8988T (cell line): ENCODE results near the gene GPR150.

Experiments used
- DNase-seq: peaks from one replicate; pipeline ENCODE4 v3.0.0; 2011

GPR150 gene

DNA sequence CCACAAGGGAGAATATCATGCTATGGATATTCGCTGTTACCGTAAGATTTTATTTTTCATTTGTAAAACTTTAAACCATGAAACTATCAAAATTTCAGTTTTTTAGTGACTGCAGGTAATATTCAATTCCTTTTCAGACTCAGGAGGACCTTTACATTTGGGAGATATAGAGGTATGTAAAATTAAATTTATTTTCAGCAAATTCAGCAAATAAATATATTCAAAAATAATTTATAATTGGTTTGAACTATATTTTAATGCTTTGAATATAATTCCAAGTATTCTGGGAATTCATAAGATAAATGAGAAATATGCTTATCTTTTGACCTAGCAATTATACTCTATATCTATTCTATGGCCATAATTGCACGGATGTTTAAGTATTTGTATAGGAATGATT, 34.3 kb downstream of the GPR150 start:
- DNase-seq = no peak

DNA sequence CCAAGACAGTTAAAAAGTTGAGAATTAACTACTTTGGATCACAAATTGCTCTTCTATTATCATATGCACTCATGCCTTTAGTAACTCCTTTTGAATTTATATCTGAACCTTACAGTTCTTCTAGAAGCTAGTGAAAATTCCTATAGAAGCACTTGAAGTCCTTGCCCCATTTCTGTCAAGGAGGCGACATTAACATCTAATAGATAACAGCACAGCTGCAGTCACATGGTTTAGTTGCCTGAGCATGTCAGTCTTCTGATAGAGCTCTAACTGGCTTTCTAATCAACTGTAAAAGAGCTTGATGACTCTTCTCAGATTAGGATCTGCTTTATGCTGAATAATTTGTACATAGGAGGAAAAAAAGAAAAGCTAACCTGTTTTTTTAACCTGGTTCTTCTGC, 35.7 kb downstream of the GPR150 start:
- no peak for DNase-seq

DNA sequence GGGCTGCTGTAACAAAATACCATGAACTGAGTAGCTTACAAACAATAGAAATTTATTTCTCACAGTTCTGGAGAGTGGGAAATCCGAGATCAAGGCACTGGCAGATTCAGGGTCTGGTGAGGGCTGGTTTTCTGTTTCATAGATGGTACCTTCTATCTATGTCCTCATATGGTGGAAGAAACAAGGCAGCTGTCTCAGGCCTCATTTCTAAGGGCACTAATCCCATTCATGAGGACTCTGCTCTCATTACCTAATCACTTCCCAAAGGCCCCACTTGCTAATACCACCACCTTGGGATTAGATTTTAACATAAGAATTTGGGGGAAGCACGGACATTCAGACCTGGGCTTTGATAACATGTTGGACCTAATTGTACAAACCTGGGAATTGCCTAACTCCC, 40.2 kb downstream of the GPR150 start:
- DNase-seq = no peak

DNA sequence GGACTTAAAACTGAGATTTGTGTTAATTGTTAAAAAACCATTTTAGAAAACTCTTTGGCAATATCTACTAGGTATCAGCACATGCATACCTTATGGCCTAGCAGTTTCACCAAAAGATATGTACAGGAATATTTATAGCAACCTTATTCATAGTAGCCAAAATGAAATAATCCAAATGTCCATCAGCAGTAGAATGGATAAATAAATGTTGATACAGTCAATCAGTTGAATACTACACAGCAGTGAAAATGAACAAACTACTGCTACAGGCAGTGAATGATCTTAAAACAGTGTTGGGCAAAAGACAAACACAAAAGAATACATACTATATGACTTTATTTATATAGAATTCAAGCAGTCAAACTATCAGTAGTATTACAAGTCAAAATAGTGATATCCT, 43.1 kb downstream of the GPR150 start:
- no peak for DNase-seq

DNA sequence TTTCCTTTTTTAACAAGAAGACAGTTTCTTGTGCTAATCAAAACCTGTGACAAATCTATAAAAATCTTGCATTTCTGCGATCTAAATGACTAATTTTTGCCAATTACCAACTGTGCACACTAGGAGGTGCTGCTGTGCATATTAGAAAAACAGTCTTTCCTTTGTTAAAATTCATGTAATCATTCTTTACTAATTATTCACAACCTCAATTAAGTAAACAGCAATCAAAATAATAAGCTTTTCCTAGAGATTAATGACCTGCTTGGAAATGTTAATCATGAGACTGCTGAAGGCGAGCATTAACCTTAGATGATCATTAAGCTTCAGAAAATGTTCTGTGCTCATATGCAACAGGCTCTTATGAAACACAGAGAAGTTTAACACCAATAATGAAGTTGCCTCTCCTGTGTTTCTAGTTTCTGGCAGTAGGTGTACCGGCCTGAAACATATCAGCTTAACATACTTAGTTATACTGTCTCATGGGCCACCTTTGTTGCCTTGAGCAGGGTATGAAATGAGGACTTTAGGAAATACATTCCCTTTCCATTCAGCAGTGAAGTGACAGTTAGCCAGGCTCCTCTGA, 44.4 kb downstream of the GPR150 start:
- no peak for DNase-seq

DNA sequence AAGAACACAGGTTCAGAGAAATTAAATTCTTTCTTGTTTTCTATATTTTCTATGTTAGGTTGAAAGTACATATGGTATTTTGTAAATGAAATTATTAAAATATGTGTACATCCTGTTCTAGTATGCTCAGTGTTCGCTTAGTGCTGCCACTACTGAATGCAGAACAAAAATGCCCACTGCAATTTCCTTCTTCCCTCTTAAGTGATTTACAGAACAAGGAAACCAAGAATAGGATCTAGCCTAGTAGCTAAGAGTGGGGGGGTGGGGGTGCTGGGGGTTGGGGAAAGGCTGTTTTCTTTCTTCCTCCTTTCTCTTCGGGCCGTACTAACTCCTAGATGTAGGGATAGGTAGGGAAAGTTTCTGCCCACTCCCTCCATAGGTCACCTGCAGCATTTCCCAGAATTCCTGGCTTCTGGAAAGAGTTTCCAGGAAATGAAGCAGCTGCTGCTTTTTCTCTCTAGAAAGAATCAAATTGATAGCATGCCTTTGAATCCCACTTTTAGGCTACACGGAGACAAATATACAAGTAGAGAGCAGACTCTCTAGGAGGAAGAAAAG, 47.3 kb downstream of the GPR150 start:
- DNase-seq = no peak

DNA sequence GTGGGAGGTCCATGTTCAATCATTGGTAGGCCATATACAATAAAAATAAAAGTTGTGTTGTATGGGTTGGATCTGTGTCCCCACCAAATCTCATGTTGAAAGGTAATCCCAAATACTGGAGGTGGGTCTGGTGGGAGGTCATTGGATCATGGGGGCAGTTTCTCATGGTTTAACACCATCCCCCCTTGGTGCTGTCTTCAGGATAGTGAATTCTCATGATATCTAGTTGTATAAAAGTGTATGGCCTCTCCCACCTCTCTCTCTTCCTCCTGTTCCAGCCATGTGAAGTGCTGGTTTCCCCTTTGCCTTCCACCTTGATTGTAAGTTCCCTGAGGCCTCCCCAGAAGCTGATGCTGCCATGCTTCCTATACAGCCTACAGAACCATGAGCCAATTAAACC, 47.8 kb downstream of the GPR150 start:
- DNase-seq = no peak

DNA sequence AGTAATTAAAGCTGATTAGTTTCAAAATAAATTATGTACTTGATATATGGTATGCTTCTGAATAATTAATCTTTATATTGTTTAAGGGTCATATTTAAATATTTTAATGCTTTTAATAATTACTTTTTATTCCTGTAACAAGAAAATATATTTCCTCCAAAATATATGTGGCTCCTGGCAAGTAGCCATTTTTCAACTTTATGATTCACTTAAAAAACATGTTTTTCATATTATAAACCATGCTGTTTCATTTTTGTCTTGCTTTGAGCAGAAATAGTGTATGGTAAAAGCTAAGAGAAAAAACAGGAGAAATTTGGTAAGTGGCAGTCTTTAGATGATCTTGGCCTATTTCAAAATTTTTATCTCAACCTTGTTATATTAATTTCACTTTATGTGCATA, 48.3 kb downstream of the GPR150 start:
- DNase-seq = no peak

DNA sequence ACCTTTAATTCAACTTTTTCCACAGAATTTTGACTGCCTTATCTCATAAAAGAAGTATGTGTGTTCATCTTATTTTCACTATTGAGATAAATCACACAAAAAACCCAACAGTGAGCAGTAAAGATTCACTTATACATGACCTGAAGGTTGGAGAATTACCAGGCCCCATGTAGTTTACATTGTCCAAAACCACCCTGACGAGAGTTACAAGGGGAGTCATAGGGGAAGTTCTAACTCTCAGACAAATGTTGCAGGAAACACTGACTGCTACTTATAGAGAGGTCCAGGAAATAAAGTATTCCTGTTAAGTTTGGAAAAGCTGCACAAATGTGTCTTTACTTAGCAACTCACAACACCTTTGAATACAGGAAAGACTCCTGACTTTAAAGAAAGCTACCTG, 48.8 kb downstream of the GPR150 start:
- no peak for DNase-seq

DNA sequence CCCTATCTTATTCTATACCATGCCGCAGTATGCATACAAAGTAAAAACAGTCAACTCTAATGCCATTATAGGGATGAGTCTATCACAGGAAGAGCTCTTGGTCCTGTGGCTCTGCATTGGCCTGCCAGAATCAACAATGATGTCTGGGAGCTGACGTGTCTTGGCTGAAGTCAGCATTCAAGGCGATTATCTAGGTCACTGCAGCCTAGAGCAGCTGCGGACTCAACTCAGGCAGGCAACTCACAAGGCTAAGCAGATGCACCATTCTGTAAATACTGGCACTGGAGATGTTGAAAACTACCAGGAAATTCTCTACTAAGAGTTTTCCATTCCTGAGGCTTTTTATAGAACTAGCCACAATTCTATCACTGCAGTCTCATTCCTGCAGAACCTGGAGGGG, 49.7 kb downstream of the GPR150 start:
- no peak for DNase-seq

DNA sequence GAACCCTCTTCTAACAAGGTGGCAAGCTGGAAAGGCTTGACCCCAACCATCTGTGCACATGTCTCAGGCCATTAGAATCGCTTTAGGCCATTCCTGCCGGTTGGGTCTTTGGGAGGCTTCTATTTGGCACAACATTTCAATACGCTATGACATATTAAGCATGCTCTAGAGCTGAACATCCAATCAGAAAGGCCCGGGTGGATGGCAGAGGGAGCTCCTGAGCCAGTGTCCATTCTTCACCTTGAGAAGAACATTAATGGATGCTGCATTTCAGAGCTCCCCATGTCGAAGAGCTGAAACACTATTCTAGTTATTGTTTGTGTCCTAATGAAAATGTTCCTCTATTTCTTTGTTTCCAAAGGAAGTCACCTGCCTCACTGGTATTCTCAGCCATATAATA, 50.1 kb downstream of the GPR150 start:
- DNase-seq = no peak

DNA sequence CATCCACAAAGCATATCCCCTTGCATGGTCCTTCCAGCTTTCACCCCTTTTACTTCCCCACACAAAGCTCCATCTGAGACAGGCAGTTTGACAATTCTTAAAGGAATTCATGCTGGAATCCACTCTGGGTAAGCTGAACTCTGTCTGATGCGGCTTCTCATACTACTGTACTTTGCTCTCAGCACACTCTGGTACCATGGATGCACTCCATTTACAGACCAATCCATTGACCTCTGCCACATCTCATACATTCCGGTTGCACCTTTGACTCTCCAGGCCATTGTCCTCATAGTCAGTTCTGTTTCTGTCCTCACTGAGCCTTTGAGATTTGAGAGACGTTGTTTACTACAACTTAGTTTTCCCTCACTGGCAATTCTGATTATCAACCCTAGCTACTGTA, 50.7 kb downstream of the GPR150 start:
- DNase-seq = no peak
